Tibial nerve (tissue), 4 donors: ENCODE results near the gene DTX3. TPM values are rescaled to one million over a fixed set of nuclear protein-coding genes. Genes with fewer than 3 reads are reported as not detected.
"Not testable (repeated sequence)": the region's sequence is repeated elsewhere in the genome, so short reads cannot be mapped to it uniquely, and the experiment has no call there.

ENCODE experiments used
- DNase-seq, 2 donors: peaks; one replicate each; pipeline ENCODE4 v3.0.0-alpha.2; 2019; ENCODE audit warnings: low spot score in 2 of 2
- H3K27ac ChIP-seq, 4 donors: fragments of 200-600 bp; sonication (generic) in 3 of 4; one replicate each; pipeline ENCODE4 v1.5.1; 2017 to 2019; ENCODE audit warnings: mild to moderate bottlenecking in 1 of 4
- H3K27me3 ChIP-seq, 2 donors: fragments of 200-600 bp; sonication (generic) in 1 of 2; one replicate each; pipeline versions ENCODE4 v1.5.1 to v1.6.0; 2017 to 2019
- H3K36me3 ChIP-seq, 3 donors: fragments of 200-600 bp; sonication (generic); one replicate each; pipeline ENCODE4 v1.5.1; 2018 to 2019
- H3K4me1 ChIP-seq, 4 donors: fragments of 200-600 bp; sonication (generic) in 3 of 4; one replicate each; pipeline ENCODE4 v1.5.1; 2017 to 2019
- H3K4me3 ChIP-seq, 4 donors: fragments of 200-600 bp; sonication (generic) in 3 of 4; one replicate each; pipeline ENCODE4 v1.5.1; 2017 to 2019; ENCODE audit warnings: mild to moderate bottlenecking in 1 of 4, moderate library complexity in 1 of 4
- H3K9me3 ChIP-seq, 4 donors: fragments of 200-600 bp; sonication (generic) in 3 of 4; one replicate each; pipeline ENCODE4 v1.5.1; 2017 to 2019
- EP300 ChIP-seq, 2 donors: sonication (generic); formaldehyde crosslinking; IDR thresholded peaks; one replicate each; pipeline ENCODE4 v1.6.1; 2017; ENCODE audit warnings: antibody characterized with exemption in 2 of 2, mild to moderate bottlenecking in 1 of 2
- POLR2A ChIP-seq, 2 donors: fragments of 450-650 bp; IDR thresholded peaks; one replicate each; pipeline ENCODE4 v1.6.1; 2017; ENCODE audit warnings: antibody characterized with exemption in 2 of 2, mild to moderate bottlenecking in 2 of 2, moderate library complexity in 2 of 2
- WGBS, 2 donors: methylation state at CpG; one replicate each; pipeline ENCODE4 v1.1.5; 2018; 5-methylcytosine and 5-hydroxymethylcytosine counted together
- total RNA-seq, 4 donors: library from RNA; depleted of rRNA; stranded (reverse); fragments of >200 nt; gene quantifications; one replicate each; pipeline ENCODE4 v1.1.0, GENCODE V29; 2016
- TF ChIP-seq, protein P1 (sequence below), 5 experiments: fragments of 200-600 bp in 3 of 5; fragments of 450-650 bp in 2 of 5; sonication (generic) in 3 of 5; IDR thresholded peaks; one replicate each; pipeline ENCODE4 v1.5.1; 2016 to 2019; ENCODE audit warnings: antibody characterized with exemption in 5 of 5, mild to moderate bottlenecking in 3 of 5, moderate library complexity in 2 of 5

The DTX3 gene
- total RNA-seq, 4 donors from 2014 or later = 19.0 to 33.1 (median 28.1) TPM

DNA sequence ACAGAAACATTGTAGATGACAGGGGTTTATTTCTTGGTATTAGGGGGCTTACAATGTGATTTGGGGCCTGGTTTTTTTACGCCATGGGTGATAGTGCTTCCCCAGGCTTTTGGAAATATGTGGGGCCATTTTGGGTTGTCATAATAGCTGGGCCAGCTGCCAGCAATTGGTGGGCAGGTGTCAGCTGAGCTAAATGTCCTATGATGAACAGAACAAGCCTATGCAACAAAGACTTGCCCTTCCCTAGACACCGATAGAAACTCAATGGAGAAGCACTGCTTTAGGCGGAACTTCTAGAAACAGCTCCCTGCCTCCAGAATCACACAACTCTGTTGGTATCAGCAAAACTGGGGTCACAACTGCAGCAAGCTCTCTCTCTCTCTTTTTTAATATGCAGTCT is 33.5 kb downstream of the DTX3 start:
- DNase-seq = no peak
- 94 to 96% methylated on average over 3 of the region's 3 CpGs for WGBS, 2 donors
- no peak overlapping the region for H3K4me3 ChIP-seq
- H3K27ac ChIP-seq = no peak overlapping the region
- peaks cover 0 to 7% (median 5%) of the 10 kb centered on the region in 4 donors for H3K4me1 ChIP-seq
- peaks cover 0 to 6% of the 10 kb centered on the region in 2 donors for H3K27me3 ChIP-seq
- TF ChIP-seq EP300 (IDR thresholded peaks at IDR 0.05) (no peak), POLR2A (IDR thresholded peaks at IDR 0.05) (no peak)
- TF ChIP-seq, protein P1, sequence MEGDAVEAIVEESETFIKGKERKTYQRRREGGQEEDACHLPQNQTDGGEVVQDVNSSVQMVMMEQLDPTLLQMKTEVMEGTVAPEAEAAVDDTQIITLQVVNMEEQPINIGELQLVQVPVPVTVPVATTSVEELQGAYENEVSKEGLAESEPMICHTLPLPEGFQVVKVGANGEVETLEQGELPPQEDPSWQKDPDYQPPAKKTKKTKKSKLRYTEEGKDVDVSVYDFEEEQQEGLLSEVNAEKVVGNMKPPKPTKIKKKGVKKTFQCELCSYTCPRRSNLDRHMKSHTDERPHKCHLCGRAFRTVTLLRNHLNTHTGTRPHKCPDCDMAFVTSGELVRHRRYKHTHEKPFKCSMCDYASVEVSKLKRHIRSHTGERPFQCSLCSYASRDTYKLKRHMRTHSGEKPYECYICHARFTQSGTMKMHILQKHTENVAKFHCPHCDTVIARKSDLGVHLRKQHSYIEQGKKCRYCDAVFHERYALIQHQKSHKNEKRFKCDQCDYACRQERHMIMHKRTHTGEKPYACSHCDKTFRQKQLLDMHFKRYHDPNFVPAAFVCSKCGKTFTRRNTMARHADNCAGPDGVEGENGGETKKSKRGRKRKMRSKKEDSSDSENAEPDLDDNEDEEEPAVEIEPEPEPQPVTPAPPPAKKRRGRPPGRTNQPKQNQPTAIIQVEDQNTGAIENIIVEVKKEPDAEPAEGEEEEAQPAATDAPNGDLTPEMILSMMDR (IDR thresholded peaks at IDR 0.05) = no peak
- no peaks in the 10 kb centered on the region for H3K36me3 ChIP-seq
- H3K9me3 ChIP-seq = no peaks in the 10 kb centered on the region

DNA sequence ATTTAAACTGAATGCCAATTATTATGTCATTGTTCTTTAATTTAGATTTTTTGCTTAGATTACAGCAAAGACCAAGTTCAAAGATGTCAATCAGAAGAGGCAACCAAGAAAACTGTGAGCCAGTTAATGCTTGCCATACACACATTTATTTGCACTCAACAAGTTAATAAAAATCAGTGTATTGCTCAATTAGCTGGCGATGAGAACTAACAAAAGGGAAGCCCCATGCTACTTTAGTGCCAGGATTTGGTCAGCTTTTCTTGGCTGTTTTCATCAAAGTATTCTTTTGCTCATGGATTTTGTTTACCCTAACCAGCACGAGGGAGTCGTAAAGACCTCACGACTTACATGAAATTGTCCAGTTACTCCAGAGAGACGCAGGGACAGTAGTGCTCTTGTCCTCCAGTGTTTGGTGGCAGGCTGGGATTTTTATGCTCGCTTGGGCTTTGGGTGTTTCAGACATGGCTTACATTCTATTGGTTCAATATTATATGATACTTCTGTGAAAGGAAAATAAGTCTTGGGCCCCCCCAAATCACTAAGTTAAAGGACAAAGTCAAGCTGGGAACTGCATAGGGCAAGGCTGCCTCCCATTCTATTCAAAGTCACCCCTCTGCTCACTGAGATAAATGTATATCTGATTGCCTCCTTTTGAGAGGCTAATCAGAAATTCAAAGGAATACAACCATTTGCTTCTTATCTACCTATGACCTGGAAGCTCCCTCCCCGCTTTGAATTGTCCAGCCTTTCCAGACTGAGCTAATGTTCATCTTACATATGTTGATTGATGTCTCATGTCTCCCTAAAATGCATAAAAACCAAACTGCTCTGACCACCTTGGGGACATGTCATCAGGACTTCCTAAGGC is 35.8 kb downstream of the DTX3 start:
- Histone ChIP-seq H3K27ac (no peak overlapping the region), H3K4me3 (no peak overlapping the region), H3K27me3 (no peaks in the 10 kb centered on the region), H3K4me1 (no peaks in the 10 kb centered on the region), H3K36me3 (no peaks in the 10 kb centered on the region), H3K9me3 (no peaks in the 10 kb centered on the region)
- TF ChIP-seq POLR2A (IDR thresholded peaks at IDR 0.05) (no peak), EP300 (IDR thresholded peaks at IDR 0.05) (no peak)
- TF ChIP-seq, protein P1 (IDR thresholded peaks at IDR 0.05) = no peak
- 29 to 43% methylated on average over 7 of the region's 7 CpGs for WGBS, 2 donors
- DNase-seq = no peak

- Histone ChIP-seq H3K4me3 (no peak overlapping the region), H3K4me1 (no peaks in the 10 kb centered on the region), H3K36me3 (no peaks in the 10 kb centered on the region), H3K9me3 (peaks cover 0 to 10% (median 0%) of the 10 kb centered on the region in 4 donors), H3K27me3 (no peaks in the 10 kb centered on the region), H3K27ac (no peak overlapping the region)
- DNase-seq = no peak
- TF ChIP-seq EP300 (IDR thresholded peaks at IDR 0.05) (no peak), POLR2A (IDR thresholded peaks at IDR 0.05) (no peak)
- WGBS, 2 donors = 53 to 57% methylated on average over 5 of the region's 5 CpGs
These were observed 37.2 kb downstream of the DTX3 start for GRCh38 chr12:57641699-57642442.

DNA sequence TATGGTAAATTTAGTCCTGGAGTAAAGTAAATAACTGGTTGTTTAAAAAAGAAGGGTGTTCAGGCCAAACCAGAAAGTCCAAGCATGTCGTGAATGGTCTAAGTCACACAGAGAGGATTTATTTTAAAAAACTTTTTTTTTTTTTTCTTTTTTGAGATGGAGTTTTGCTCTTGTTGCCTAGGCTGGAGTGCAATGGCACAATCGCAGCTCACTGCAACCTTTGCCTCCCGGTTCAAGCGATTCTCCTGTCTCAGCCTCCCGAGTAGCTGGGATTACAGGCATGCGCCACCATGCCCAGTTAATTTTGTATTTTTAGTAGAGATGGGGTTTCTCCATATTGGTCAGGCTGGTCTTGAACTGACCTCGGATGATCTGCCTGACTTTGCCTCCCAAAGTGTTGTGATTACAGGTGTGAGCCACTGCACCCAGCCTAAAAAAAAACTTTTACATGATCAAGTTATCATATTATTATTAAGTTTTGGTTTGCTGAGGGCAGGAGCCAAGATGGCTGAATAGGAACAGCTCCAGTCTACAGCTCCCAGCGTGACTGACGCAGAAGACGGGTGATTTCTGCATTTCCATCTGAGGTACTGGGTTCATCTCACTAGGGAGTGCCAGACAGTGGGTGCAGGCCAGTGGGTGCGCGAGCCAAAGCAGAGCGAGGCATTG is 41.5 kb downstream of the DTX3 start:
- H3K4me3 ChIP-seq, H3K27ac ChIP-seq, H3K27me3 ChIP-seq, DNase-seq, H3K36me3 ChIP-seq, H3K9me3 ChIP-seq, H3K4me1 ChIP-seq: not testable (repeated sequence)
- WGBS, 2 donors = 74 to 75% methylated on average over 13 of the region's 13 CpGs

- H3K36me3 ChIP-seq, H3K9me3 ChIP-seq, DNase-seq, H3K4me3 ChIP-seq, H3K27ac ChIP-seq, H3K27me3 ChIP-seq, H3K4me1 ChIP-seq: not testable (repeated sequence)
- WGBS, 2 donors = 96 to 99% methylated on average over 6 to 8 of the region's 15 CpGs
These were observed 42.0 kb downstream of the DTX3 start for GRCh38 chr12:57646659-57647049.

DNA sequence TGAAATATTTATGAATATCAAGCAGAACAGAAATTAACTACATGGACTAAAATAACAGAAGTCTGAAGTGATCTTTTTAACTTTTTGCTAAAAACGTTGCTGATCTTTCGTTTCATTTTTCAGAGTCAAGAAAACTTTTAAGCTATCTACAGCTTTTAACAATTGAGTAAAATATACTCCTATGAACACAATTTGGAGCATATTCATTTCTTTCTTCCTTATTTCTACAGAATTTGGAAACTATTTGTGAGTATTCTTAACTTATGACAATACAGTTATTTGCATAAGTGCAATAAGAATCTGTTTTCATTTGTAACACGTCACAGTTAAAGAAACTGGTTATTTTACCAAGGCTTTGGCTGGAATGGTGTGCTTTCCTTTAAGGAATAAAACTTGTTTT is 49.4 kb downstream of the DTX3 start:
- Histone ChIP-seq H3K36me3 (no peaks in the 10 kb centered on the region), H3K27me3 (no peaks in the 10 kb centered on the region), H3K9me3 (no peaks in the 10 kb centered on the region), H3K4me3 (no peak overlapping the region), H3K27ac (no peak overlapping the region), H3K4me1 (peaks cover 0 to 11% (median 0%) of the 10 kb centered on the region in 4 donors)
- DNase-seq = no peak
- TF ChIP-seq, protein P1 (IDR thresholded peaks at IDR 0.05) = no peak
- TF ChIP-seq POLR2A (IDR thresholded peaks at IDR 0.05) (no peak), EP300 (IDR thresholded peaks at IDR 0.05) (no peak)
- 60 to 65% methylated on average over 3 of the region's 3 CpGs for WGBS, 2 donors
